Fibroblast of lung (primary cell): ENCODE measurements around the gene MRM3. TPM values are rescaled to one million over a fixed set of nuclear protein-coding genes. Genes with fewer than 3 reads are reported as not detected.

Experiments
- DNase-seq, 2 donors: peaks; one replicate each; pipeline versions ENCODE4 v3.0.0 to v3.0.0-alpha.2; 2010; ENCODE audit warnings: low read depth in 2 of 2
- H2AFZ ChIP-seq: 2 replicates; pipeline ENCODE4 v1.5.1; 2012; ENCODE audit warnings: low read length, control low read depth, inconsistent platforms
- H3K27ac ChIP-seq: 2 replicates; pipeline ENCODE4 v1.5.1; 2011; ENCODE audit warnings: low read length, control low read depth; ENCODE audit not compliant: insufficient read depth
- H3K27me3 ChIP-seq: 2 replicates; pipeline ENCODE4 v1.5.1; 2011; ENCODE audit warnings: mild to moderate bottlenecking, low read length; ENCODE audit not compliant: control insufficient read depth, insufficient read depth
- H3K36me3 ChIP-seq: 2 replicates; pipeline ENCODE4 v1.5.1; 2011; ENCODE audit warnings: low read length; ENCODE audit not compliant: control insufficient read depth, insufficient read depth
- H3K4me1 ChIP-seq: 2 replicates; pipeline ENCODE4 v1.5.1; 2011; ENCODE audit warnings: low read length; ENCODE audit not compliant: control insufficient read depth, insufficient read depth; ENCODE audit errors: extremely low read depth
- H3K4me2 ChIP-seq: 2 replicates; pipeline ENCODE4 v1.5.1; 2011; ENCODE audit warnings: low read length, control low read depth; ENCODE audit not compliant: insufficient read depth; ENCODE audit errors: extremely low read depth
- H3K4me3 ChIP-seq, 4 experiments: fragments of 200-600 bp in 1 of 4; sonication (generic) in 1 of 4; replicated peaks in 1 of 4; 2 replicates each; pipeline ENCODE4 v1.5.1; 2011 to 2016; ENCODE audit warnings: low read length in 4 of 4, low read depth in 3 of 4, mild to moderate bottlenecking in 3 of 4, control low read depth in 2 of 4, inconsistent platforms in 1 of 4, mixed read lengths in 1 of 4; ENCODE audit not compliant: insufficient read depth in 1 of 4; ENCODE audit errors: control extremely low read depth in 1 of 4
- H3K79me2 ChIP-seq: 2 replicates; pipeline ENCODE4 v1.5.1; 2012; ENCODE audit warnings: mild to moderate bottlenecking, low read length, inconsistent platforms; ENCODE audit not compliant: control insufficient read depth, insufficient read depth
- H3K9ac ChIP-seq: 2 replicates; pipeline ENCODE4 v1.5.1; 2011; ENCODE audit warnings: mild to moderate bottlenecking, low read length, control low read depth; ENCODE audit not compliant: insufficient read depth
- H3K9me3 ChIP-seq: 2 replicates; pipeline ENCODE4 v1.5.1; 2012; ENCODE audit warnings: low read depth, low read length; ENCODE audit not compliant: control insufficient read depth, insufficient read depth
- H4K20me1 ChIP-seq: 2 replicates; pipeline ENCODE4 v1.5.1; 2011; ENCODE audit warnings: low read length; ENCODE audit not compliant: control insufficient read depth, insufficient read depth; ENCODE audit errors: extremely low read depth
- EZH2 ChIP-seq: IDR thresholded peaks from 2 replicates; pipeline ENCODE4 v1.5.1; 2012; ENCODE audit warnings: low read length, control low read depth, mild to moderate bottlenecking; ENCODE audit errors: missing control alignments
- polyA plus RNA-seq, 2 donors: library from polyadenylated mRNA; depleted of rRNA in 1 of 2; stranded (reverse) in 1 of 2; unstranded in 1 of 2; fragments of >200 nt; gene quantifications; 2 replicates each; pipeline ENCODE4 v1.2.1, GENCODE V29; 2011 to 2012; ENCODE audit warnings: missing spikeins in 1 of 2
- total RNA-seq: library from RNA; depleted of rRNA; stranded (reverse); fragments of >200 nt; gene quantifications from 2 replicates; pipeline ENCODE4 v1.2.1, GENCODE V29; 2014
- TF ChIP-seq, protein P1 (sequence below), 2 donors: IDR thresholded peaks in 1 of 2; conservative IDR thresholded peaks in 1 of 2; 1 replicate in 1 of 2; 2 replicates in 1 of 2; pipeline ENCODE4 v1.5.1; 2011 to 2012; ENCODE audit warnings: low read length in 2 of 2, control low read depth in 1 of 2, inconsistent platforms in 1 of 2, low read depth in 1 of 2, mild to moderate bottlenecking in 1 of 2

MRM3 gene
- total and polyA plus RNA-seq, 2 donors (not counting 1 experiment from before 2014, with no cell fraction given): 10.4 to 21.1 TPM

GRCh38 chr17:733743-734142 lies 48.4 kb upstream of the MRM3 start:
- H3K9me3 ChIP-seq: no peaks in the 10 kb centered on the region
- TF ChIP-seq, protein P1, sequence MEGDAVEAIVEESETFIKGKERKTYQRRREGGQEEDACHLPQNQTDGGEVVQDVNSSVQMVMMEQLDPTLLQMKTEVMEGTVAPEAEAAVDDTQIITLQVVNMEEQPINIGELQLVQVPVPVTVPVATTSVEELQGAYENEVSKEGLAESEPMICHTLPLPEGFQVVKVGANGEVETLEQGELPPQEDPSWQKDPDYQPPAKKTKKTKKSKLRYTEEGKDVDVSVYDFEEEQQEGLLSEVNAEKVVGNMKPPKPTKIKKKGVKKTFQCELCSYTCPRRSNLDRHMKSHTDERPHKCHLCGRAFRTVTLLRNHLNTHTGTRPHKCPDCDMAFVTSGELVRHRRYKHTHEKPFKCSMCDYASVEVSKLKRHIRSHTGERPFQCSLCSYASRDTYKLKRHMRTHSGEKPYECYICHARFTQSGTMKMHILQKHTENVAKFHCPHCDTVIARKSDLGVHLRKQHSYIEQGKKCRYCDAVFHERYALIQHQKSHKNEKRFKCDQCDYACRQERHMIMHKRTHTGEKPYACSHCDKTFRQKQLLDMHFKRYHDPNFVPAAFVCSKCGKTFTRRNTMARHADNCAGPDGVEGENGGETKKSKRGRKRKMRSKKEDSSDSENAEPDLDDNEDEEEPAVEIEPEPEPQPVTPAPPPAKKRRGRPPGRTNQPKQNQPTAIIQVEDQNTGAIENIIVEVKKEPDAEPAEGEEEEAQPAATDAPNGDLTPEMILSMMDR (conservative IDR thresholded peaks at IDR 0.05 in 1 of 2, IDR thresholded peaks at IDR 0.05 in 1 of 2; ENCODE audit: low read depth in 1 of 2, low read length in 2 of 2): no peak
- no peak for TF ChIP-seq EZH2
- H3K27ac ChIP-seq: peak overlapping the region; percentile 77
- H4K20me1 ChIP-seq: no peaks in the 10 kb centered on the region
- no peaks in the 10 kb centered on the region for H3K27me3 ChIP-seq
- H3K79me2 ChIP-seq: peaks cover 28% of the 10 kb centered on the region
- peak overlapping the region; percentile 100 for H3K4me2 ChIP-seq
- no peak overlapping the region for H2AFZ ChIP-seq
- no peak overlapping the region for H3K9ac ChIP-seq
- H3K4me1 ChIP-seq: peaks cover 7% of the 10 kb centered on the region
- no peak for DNase-seq
- peaks cover 9% of the 10 kb centered on the region for H3K36me3 ChIP-seq
- H3K4me3 ChIP-seq: peak overlapping the region; percentile 72 to 88 (median 80)

- Histone ChIP-seq H3K79me2 (peaks cover 28% of the 10 kb centered on the region), H3K4me3 (no peak overlapping the region), H3K4me1 (peaks cover 7% of the 10 kb centered on the region), H4K20me1 (no peaks in the 10 kb centered on the region), H3K27ac (no peak overlapping the region), H3K36me3 (peaks cover 25% of the 10 kb centered on the region), H3K9me3 (no peaks in the 10 kb centered on the region), H3K9ac (no peak overlapping the region), H3K4me2 (no peak overlapping the region), H3K27me3 (no peaks in the 10 kb centered on the region), H2AFZ (no peak overlapping the region)
- TF ChIP-seq, protein P1 (conservative IDR thresholded peaks at IDR 0.05 in 1 of 2, IDR thresholded peaks at IDR 0.05 in 1 of 2; ENCODE audit: low read depth in 1 of 2, low read length in 2 of 2): no peak
- TF ChIP-seq EZH2: no peak
- DNase-seq: no peak
These were observed 44.5 kb upstream of the MRM3 start for GRCh38 chr17:737561-738113.

DNA sequence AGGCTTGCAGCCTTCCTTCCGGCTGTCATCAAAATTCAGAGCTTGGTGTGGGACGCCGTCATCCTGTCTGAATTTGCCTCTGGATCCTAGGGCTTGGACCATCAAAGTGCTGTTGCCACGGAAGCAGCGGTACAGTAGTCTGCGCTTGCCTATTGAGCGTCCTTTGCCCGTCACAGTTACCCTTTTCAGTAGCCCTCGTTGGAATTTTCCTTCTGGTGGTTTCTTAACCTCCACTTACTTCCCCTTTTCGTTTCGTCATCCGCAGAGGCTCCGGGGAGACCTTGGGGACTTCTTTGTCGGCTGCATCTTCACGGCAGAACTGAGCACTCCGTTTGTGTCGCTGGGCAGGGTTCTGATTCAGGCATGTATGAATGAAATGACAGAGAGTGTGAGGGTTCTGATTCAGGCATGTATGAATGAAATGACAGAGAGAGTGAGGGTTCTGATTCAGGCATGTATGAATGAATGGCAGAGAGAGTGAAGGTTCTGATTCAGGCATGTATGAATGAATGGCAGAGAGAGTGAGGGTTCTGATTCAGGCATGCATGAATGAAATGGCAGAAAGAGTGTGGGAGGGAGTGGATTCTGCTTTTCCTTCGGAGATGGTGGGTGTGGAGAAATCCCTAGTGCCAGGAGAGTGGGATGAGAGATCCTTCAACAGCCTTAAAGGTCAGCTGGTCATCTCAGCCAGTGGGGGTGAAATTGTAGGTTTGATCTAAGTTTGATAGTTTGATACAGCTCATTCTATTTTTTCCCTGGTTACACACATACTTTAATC lies 41.7 kb upstream of the MRM3 start:
- Histone ChIP-seq H4K20me1 (no peaks in the 10 kb centered on the region), H3K27ac (no peak overlapping the region), H3K27me3 (no peaks in the 10 kb centered on the region), H3K4me3 (no peak overlapping the region), H3K4me1 (no peaks in the 10 kb centered on the region), H3K9me3 (no peaks in the 10 kb centered on the region), H2AFZ (no peak overlapping the region), H3K9ac (no peak overlapping the region), H3K4me2 (no peak overlapping the region), H3K36me3 (peaks cover 33% of the 10 kb centered on the region), H3K79me2 (peaks cover 6% of the 10 kb centered on the region)
- DNase-seq: peak in 1 of 2 donors; percentile 12
- TF ChIP-seq EZH2: no peak
- TF ChIP-seq, protein P1 (conservative IDR thresholded peaks at IDR 0.05 in 1 of 2, IDR thresholded peaks at IDR 0.05 in 1 of 2; ENCODE audit: low read depth in 1 of 2, low read length in 2 of 2): no peak
